ENCODE measurements around the gene SUSD2.

SUSD2 gene

GRCh38 chr22:24144056-24144777 lies 37.1 kb upstream of the SUSD2 start:
- no peaks in the 10 kb centered on the region for H3K36me3 ChIP-seq (replicated peaks)
- no peaks in the 10 kb centered on the region for H3K27me3 ChIP-seq (replicated peaks)
- H3K27ac ChIP-seq = no peak overlapping the region
- TF ChIP-seq, protein P1, sequence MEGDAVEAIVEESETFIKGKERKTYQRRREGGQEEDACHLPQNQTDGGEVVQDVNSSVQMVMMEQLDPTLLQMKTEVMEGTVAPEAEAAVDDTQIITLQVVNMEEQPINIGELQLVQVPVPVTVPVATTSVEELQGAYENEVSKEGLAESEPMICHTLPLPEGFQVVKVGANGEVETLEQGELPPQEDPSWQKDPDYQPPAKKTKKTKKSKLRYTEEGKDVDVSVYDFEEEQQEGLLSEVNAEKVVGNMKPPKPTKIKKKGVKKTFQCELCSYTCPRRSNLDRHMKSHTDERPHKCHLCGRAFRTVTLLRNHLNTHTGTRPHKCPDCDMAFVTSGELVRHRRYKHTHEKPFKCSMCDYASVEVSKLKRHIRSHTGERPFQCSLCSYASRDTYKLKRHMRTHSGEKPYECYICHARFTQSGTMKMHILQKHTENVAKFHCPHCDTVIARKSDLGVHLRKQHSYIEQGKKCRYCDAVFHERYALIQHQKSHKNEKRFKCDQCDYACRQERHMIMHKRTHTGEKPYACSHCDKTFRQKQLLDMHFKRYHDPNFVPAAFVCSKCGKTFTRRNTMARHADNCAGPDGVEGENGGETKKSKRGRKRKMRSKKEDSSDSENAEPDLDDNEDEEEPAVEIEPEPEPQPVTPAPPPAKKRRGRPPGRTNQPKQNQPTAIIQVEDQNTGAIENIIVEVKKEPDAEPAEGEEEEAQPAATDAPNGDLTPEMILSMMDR (IDR thresholded peaks at IDR 0.05; ENCODE audit: low read depth, low read length, missing control alignments) = no peak
- H3K4me3 ChIP-seq (ENCODE audit: low read depth, low read length) = no peak overlapping the region
- DNase-seq = no peak
- in situ Hi-C loops (cut with HindIII; ENCODE audit: low pct_ligation_motif_present, low sequenced_read_pairs) = no loop called here

GRCh38 chr22:24144778-24145085 lies 36.6 kb upstream of the SUSD2 start:
- DNase-seq = no peak
- no peaks in the 10 kb centered on the region for H3K27me3 ChIP-seq (replicated peaks)
- in situ Hi-C loops (cut with HindIII; ENCODE audit: low pct_ligation_motif_present, low sequenced_read_pairs) = no loop called here
- H3K27ac ChIP-seq = no peak overlapping the region
- TF ChIP-seq, protein P1 (IDR thresholded peaks at IDR 0.05; ENCODE audit: low read depth, low read length, missing control alignments) = no peak
- no peak overlapping the region for H3K4me3 ChIP-seq (ENCODE audit: low read depth, low read length)
- no peaks in the 10 kb centered on the region for H3K36me3 ChIP-seq (replicated peaks)

DNA sequence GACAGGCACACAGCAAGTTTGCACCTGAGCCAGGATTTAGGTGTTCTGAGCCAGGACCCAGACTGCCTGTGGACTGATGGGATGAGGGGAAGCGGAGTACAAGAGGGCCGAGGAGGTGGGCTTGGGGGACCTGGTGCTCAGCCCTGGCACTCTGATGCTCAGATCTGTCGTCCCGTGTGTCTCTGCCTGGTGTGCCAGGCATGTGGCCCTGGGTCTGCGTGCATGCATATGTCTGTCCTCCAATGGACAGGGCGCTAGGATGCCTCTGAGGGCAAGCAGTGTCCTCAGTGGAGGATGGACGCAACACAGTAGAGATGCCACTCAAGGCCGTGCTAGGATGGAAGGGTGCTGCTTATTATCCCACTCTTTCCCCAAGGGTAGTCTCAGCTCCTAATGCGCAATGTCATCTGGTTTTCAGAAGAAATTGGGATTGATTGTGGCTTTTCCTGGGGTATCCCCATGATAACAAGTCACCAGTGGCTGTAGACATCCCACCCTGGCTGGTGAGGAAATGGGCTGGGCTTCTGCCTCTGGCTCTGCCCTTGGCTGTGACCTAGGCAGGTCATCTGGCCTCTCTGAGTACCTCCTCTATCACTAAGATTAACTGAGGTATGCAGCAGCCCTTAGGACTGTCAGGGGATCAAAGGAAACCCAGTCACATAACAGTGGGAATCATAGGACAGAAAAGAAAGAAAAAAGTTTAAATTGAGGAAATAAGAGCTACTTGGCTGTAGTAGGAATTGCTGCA lies 35.7 kb upstream of the SUSD2 start:
- TF ChIP-seq, protein P1 (IDR thresholded peaks at IDR 0.05; ENCODE audit: low read depth, low read length, missing control alignments) = no peak
- Histone ChIP-seq H3K4me3 (ENCODE audit: low read depth, low read length) (no peak overlapping the region), H3K36me3 (replicated peaks) (no peaks in the 10 kb centered on the region), H3K27ac (no peak overlapping the region), H3K27me3 (replicated peaks) (no peaks in the 10 kb centered on the region)
- no peak for DNase-seq
- in situ Hi-C loops (cut with HindIII; ENCODE audit: low pct_ligation_motif_present, low sequenced_read_pairs) = no loop called here

DNA sequence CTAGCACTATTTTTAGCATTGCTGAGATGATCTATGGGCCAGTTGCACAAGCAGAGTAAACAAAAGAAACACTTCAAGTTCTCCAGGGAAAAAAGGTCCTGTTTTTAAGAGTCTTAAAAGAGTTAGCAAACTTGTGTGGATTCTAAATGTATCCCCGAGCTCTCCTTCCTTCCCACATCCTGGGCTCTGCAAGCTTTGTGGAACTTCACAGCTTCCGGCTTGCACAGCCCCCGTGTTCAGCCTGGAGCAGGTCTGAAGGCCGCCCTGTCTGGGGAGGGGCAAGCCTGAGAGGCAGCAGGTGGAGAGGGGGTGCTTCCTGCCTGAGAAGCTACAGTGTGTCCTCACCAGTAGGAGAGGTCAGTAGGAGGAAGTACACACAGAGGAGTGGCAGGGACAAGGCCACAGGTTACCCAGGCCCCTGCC lies 35.1 kb upstream of the SUSD2 start:
- no peak overlapping the region for H3K27ac ChIP-seq
- DNase-seq = peak; percentile 15
- no peaks in the 10 kb centered on the region for H3K27me3 ChIP-seq (replicated peaks)
- no peaks in the 10 kb centered on the region for H3K36me3 ChIP-seq (replicated peaks)
- H3K4me3 ChIP-seq (ENCODE audit: low read depth, low read length) = no peak overlapping the region
- TF ChIP-seq, protein P1 (IDR thresholded peaks at IDR 0.05; ENCODE audit: low read depth, low read length, missing control alignments) = no peak
- in situ Hi-C loops (cut with HindIII; ENCODE audit: low pct_ligation_motif_present, low sequenced_read_pairs) = no loop called here

DNA sequence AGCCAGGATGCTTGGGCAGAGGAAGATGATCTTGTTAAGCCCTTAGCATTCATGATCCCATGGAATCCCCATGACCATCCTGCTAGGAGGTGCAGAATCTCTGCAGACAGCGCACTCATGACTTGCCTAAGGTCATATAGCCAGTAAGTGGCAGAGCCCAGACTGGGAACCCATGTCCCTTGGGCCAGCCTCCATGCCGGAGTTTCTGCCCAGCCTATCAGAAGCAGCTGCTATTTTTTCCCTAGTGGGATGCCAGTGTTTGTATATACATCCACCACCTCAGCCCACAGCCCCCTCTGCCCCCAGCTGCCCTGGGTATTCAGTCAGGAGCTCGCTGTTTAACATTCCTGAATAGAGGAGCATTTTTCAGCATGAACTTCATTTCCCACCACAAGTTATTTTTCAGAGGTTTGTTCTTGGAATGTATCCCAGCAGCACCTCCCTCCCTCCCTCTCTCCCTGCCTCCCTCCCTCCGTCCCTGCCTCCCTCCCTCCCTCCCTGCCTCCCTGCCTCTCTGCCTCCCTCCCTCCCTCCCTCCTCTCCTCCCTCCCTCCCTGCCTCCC lies 34.4 kb upstream of the SUSD2 start:
- H3K36me3 ChIP-seq (replicated peaks) = no peaks in the 10 kb centered on the region
- peak overlapping the region; percentile 4 for H3K27ac ChIP-seq
- no peak overlapping the region for H3K4me3 ChIP-seq (ENCODE audit: low read depth, low read length)
- in situ Hi-C loops (cut with HindIII; ENCODE audit: low pct_ligation_motif_present, low sequenced_read_pairs) = no loop called here
- DNase-seq = peak; percentile 29
- H3K27me3 ChIP-seq (replicated peaks) = no peaks in the 10 kb centered on the region
- TF ChIP-seq, protein P1 (IDR thresholded peaks at IDR 0.05; ENCODE audit: low read depth, low read length, missing control alignments) = no peak

Data from brain microvascular endothelial cell (primary cell).